PFSK-1 (cell line): ENCODE measurements around the gene CEP85L.

Source experiments
- FOXP2 ChIP-seq: optimal IDR thresholded peaks from 2 replicates; pipeline ENCODE3; 2011; ENCODE audit warnings: borderline replicate concordance, control low read depth, inconsistent platforms; ENCODE audit not compliant: insufficient read depth; ENCODE audit errors: extremely low read length, extremely low read depth
- POLR2AphosphoS5 ChIP-seq: IDR thresholded peaks from 2 replicates; pipeline ENCODE4 v1.6.1; 2012; ENCODE audit warnings: low read depth, mild to moderate bottlenecking, control low read depth, low read length, moderate library complexity
- REST ChIP-seq, 2 experiments: IDR thresholded peaks; 2 replicates each; pipeline versions ENCODE4 v1.6.1 to v1.8.0; 2011 to 2012; ENCODE audit warnings: low read depth in 2 of 2, low read length in 2 of 2, control low read depth in 1 of 2, inconsistent platforms in 1 of 2, mild to moderate bottlenecking in 1 of 2, moderate library complexity in 1 of 2; ENCODE audit not compliant: insufficient read depth in 1 of 2
- SIN3A ChIP-seq: IDR thresholded peaks from 2 replicates; pipeline ENCODE4 v1.6.1; 2012; ENCODE audit warnings: mild to moderate bottlenecking, low read length, moderate library complexity, borderline replicate concordance; ENCODE audit not compliant: insufficient read depth
- TAF1 ChIP-seq: IDR thresholded peaks from 2 replicates; pipeline ENCODE4 v1.6.1; 2012; ENCODE audit warnings: low read length, control low read depth, borderline replicate concordance; ENCODE audit not compliant: insufficient read depth

CEP85L gene

GRCh38 chr6:118523216-118523615, 128.2 kb downstream of the CEP85L start:
- TF ChIP-seq SIN3A, result no peak
- no peak for TF ChIP-seq REST (IDR thresholded peaks at IDR 0.05; ENCODE audit: insufficient read depth in 1 of 2, low read depth in 2 of 2, low read length in 2 of 2)
- no peak for TF ChIP-seq POLR2AphosphoS5
- no peak for TF ChIP-seq TAF1
- TF ChIP-seq FOXP2, result no peak

GRCh38 chr6:118522422-118522821, 129.0 kb downstream of the CEP85L start:
- TF ChIP-seq REST (IDR thresholded peaks at IDR 0.05; ENCODE audit: insufficient read depth in 1 of 2, low read depth in 2 of 2, low read length in 2 of 2) (no peak), FOXP2 (no peak), SIN3A (no peak), TAF1 (no peak), POLR2AphosphoS5 (no peak)

- TF ChIP-seq SIN3A (no peak), POLR2AphosphoS5 (no peak), TAF1 (no peak), FOXP2 (no peak), REST (IDR thresholded peaks at IDR 0.05; ENCODE audit: insufficient read depth in 1 of 2, low read depth in 2 of 2, low read length in 2 of 2) (no peak)
Observed at GRCh38 chr6:118514689-118515088, 136.7 kb downstream of the CEP85L start.

DNA sequence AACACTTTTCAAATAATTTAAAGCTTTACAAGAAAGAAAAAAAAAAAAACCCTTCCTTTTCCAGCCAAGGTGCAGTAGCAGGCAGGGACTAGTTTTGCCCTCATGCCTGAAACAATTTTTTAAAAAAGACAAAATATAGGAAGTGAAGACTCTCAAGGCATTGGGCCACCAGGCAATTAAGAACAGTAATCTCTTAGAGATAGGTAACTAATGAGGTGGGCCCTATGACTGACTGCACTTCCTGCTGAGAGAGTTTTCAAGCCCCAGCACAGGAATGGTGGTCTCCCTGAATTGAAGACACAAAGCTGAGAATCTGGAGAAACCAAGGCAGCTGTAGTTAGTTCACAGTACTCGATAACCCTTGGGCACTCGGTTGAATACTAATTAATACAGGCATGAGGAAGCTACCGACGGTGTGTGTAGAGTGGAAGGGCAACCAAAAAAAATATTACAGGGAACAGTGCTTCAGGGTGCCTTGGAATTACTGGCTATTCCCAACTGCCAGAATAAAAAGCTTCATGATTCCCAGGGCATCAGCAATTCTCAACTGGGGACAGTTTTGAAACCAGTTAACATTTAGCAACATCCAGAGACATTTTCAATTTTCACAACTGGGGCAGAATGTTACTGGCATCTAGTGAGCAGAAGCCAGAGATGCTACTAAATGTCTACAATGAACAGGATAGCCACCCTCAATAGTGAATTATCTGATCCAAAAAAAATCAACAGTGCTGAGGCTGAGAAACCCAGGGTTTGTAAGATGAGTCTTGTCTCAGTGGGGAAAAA, 139.3 kb downstream of the CEP85L start:
- TF ChIP-seq POLR2AphosphoS5, result no peak
- no peak for TF ChIP-seq REST (IDR thresholded peaks at IDR 0.05; ENCODE audit: insufficient read depth in 1 of 2, low read depth in 2 of 2, low read length in 2 of 2)
- TF ChIP-seq TAF1, result no peak
- no peak for TF ChIP-seq SIN3A
- no peak for TF ChIP-seq FOXP2
